ENCODE measurements around the gene ARFRP1. TPM values are rescaled to one million over a fixed set of nuclear protein-coding genes. Genes with fewer than 3 reads are reported as not detected.
A peak's percentile ranks its signal among the peaks of the same experiment; 100 is the strongest.

The ARFRP1 gene
- total and polyA plus RNA-seq, 2 of the 13 experiments (the other 11 are each of a cell fraction or from before 2014, with no cell fraction given): 32.0 to 51.1 TPM

DNA sequence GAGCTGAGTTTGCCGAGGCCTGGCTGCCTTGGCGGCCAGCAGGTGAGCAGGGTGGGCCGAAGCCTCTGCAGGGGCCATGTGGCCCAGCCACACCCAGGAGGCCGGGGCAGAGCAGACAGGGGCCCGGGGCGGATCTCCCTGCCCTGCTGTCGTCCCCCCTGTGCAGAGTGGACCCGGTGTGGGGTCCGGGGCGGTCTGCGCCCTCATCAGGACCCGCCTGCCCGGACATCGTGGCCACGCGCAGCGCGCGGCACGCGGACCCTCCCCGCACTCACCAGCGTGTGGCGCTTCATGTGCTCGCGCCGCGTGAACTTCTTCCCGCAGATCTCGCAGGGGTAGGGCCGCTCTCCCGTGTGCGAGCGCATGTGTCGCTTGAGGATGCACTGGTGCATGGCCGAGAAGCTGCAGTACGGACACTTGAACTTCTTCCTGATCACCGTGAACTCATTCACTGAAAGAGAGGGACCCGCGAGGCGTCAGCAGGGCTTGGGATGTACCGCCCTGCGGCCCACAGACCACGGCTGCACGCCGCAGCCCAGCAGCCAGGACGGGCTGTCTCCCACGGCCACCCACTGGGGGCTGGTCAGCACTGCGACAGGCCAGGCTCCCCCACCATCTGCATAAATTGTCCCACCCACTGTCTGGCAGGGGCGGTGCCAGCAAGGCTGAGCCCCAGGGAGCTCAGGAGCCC, 44.8 kb upstream of the ARFRP1 start (continued):
- TF ChIP-seq, protein P1, sequence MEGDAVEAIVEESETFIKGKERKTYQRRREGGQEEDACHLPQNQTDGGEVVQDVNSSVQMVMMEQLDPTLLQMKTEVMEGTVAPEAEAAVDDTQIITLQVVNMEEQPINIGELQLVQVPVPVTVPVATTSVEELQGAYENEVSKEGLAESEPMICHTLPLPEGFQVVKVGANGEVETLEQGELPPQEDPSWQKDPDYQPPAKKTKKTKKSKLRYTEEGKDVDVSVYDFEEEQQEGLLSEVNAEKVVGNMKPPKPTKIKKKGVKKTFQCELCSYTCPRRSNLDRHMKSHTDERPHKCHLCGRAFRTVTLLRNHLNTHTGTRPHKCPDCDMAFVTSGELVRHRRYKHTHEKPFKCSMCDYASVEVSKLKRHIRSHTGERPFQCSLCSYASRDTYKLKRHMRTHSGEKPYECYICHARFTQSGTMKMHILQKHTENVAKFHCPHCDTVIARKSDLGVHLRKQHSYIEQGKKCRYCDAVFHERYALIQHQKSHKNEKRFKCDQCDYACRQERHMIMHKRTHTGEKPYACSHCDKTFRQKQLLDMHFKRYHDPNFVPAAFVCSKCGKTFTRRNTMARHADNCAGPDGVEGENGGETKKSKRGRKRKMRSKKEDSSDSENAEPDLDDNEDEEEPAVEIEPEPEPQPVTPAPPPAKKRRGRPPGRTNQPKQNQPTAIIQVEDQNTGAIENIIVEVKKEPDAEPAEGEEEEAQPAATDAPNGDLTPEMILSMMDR (CRISPR knock-in tag; IDR thresholded peaks at IDR 0.05): 0 out of 2 replicates have a peak, but pooled peaks have one; percentile 18
- TF ChIP-seq NFAT5 (CRISPR knock-in tag; IDR thresholded peaks at IDR 0.05) (no peak), ZSCAN9 (CRISPR knock-in tag; IDR thresholded peaks at IDR 0.05; ENCODE audit: borderline replicate concordance) (no peak), ZNF326 (CRISPR knock-in tag; IDR thresholded peaks at IDR 0.05; ENCODE audit: borderline replicate concordance) (no peak)
- TF ChIP-seq, protein P2, sequence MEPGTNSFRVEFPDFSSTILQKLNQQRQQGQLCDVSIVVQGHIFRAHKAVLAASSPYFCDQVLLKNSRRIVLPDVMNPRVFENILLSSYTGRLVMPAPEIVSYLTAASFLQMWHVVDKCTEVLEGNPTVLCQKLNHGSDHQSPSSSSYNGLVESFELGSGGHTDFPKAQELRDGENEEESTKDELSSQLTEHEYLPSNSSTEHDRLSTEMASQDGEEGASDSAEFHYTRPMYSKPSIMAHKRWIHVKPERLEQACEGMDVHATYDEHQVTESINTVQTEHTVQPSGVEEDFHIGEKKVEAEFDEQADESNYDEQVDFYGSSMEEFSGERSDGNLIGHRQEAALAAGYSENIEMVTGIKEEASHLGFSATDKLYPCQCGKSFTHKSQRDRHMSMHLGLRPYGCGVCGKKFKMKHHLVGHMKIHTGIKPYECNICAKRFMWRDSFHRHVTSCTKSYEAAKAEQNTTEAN (CRISPR knock-in tag; conservative IDR thresholded peaks at IDR 0.05): no peak
- TF ChIP-seq, protein P3, sequence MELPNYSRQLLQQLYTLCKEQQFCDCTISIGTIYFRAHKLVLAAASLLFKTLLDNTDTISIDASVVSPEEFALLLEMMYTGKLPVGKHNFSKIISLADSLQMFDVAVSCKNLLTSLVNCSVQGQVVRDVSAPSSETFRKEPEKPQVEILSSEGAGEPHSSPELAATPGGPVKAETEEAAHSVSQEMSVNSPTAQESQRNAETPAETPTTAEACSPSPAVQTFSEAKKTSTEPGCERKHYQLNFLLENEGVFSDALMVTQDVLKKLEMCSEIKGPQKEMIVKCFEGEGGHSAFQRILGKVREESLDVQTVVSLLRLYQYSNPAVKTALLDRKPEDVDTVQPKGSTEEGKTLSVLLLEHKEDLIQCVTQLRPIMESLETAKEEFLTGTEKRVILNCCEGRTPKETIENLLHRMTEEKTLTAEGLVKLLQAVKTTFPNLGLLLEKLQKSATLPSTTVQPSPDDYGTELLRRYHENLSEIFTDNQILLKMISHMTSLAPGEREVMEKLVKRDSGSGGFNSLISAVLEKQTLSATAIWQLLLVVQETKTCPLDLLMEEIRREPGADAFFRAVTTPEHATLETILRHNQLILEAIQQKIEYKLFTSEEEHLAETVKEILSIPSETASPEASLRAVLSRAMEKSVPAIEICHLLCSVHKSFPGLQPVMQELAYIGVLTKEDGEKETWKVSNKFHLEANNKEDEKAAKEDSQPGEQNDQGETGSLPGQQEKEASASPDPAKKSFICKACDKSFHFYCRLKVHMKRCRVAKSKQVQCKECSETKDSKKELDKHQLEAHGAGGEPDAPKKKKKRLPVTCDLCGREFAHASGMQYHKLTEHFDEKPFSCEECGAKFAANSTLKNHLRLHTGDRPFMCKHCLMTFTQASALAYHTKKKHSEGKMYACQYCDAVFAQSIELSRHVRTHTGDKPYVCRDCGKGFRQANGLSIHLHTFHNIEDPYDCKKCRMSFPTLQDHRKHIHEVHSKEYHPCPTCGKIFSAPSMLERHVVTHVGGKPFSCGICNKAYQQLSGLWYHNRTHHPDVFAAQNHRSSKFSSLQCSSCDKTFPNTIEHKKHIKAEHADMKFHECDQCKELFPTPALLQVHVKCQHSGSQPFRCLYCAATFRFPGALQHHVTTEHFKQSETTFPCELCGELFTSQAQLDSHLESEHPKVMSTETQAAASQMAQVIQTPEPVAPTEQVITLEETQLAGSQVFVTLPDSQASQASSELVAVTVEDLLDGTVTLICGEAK (IDR thresholded peaks at IDR 0.05): no peak
- TF ChIP-seq, protein P3 (CRISPR knock-in tag; IDR thresholded peaks at IDR 0.05): 0 out of 2 replicates have a peak, but pooled peaks have one; percentile 9
